Measurements from ENCODE around the gene LRRIQ3.

Gene LRRIQ3

DNA sequence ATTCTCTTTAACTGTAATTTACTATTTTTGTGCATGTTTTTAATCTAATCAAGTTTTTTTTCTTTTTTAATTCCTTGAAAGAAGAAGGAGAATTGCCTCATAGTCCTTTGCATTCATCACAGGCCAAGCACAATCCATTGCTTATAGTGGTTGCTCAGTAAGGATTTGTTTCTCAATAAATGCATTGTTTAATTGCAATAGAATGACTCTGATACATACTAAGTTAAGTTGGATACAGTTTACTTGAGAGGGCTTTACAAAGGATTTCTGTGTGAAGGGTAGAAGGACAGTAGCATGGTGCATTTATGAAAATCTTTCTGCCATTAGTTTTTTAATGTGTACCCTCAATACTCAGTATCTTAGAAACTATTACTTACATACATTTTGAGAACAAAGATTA lies 186.2 kb downstream of the LRRIQ3 start:
- no peak overlapping the region for H3K9ac ChIP-seq (ENCODE audit: low read depth in 1 of 2, low read length in 2 of 2)
- H3K4me3 ChIP-seq (ENCODE audit: low read length in 2 of 2): no peak overlapping the region
- H3K36me3 ChIP-seq (ENCODE audit: control insufficient read depth in 2 of 2, insufficient read depth in 2 of 2, low read length in 2 of 2): no peaks in the 10 kb centered on the region
- H3K27me3 ChIP-seq (ENCODE audit: control insufficient read depth in 2 of 2, insufficient read depth in 2 of 2, low read length in 2 of 2): no peaks in the 10 kb centered on the region
- H3K9me3 ChIP-seq (ENCODE audit: control insufficient read depth in 2 of 2, low read length in 2 of 2): no peaks in the 10 kb centered on the region
- no peaks in the 10 kb centered on the region for H3K4me1 ChIP-seq (ENCODE audit: control insufficient read depth in 2 of 2, insufficient read depth in 2 of 2, low read length in 2 of 2)
- no peak overlapping the region for H3K27ac ChIP-seq (ENCODE audit: low read depth in 2 of 2, low read length in 2 of 2)

DNA sequence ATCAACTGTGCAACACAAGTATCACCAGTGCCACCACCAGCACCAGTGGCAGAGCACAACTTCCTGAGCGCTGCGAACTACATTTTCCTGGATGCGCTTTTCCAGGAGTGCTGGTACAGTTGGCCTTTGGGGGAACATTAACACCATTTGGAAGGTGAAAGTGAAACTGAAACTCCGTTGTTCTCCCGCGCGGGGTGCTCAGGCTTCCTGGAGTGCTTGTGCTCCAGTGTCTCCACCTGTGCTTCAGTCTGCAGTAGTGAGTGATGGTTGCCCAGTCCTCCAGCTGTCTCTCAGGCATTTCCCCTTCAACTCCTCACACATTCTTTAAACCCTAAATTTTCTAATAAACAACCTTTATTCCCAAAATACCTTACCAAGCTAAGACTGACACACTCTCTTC lies 187.8 kb downstream of the LRRIQ3 start:
- no peaks in the 10 kb centered on the region for H3K36me3 ChIP-seq (ENCODE audit: control insufficient read depth in 2 of 2, insufficient read depth in 2 of 2, low read length in 2 of 2)
- H3K9me3 ChIP-seq (ENCODE audit: control insufficient read depth in 2 of 2, low read length in 2 of 2): no peaks in the 10 kb centered on the region
- peak overlapping the region; percentile 26 to 46 for H3K4me3 ChIP-seq (ENCODE audit: low read length in 2 of 2)
- no peaks in the 10 kb centered on the region for H3K4me1 ChIP-seq (ENCODE audit: control insufficient read depth in 2 of 2, insufficient read depth in 2 of 2, low read length in 2 of 2)
- H3K27ac ChIP-seq (ENCODE audit: low read depth in 2 of 2, low read length in 2 of 2): no peak overlapping the region
- no peaks in the 10 kb centered on the region for H3K27me3 ChIP-seq (ENCODE audit: control insufficient read depth in 2 of 2, insufficient read depth in 2 of 2, low read length in 2 of 2)
- no peak overlapping the region for H3K9ac ChIP-seq (ENCODE audit: low read depth in 1 of 2, low read length in 2 of 2)

DNA sequence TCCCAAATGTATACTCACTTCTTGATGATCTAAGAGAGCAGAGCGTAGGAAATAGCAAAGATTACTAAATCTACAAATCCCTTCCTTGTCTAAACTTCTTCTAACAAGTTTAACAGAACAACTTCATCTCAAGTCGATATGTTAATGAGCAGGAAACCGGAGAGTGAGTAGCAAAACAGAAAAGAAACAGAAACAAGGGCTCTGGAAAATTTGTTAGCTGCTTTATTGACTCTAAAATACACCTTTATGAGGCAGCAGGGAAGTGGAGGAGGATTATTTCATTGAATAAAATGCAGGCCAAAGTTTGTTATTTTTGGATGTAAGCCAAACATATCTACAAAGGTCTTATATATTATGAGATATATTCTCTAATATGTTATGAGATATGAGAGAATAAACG lies 192.4 kb downstream of the LRRIQ3 start:
- Histone ChIP-seq H3K4me1 (ENCODE audit: control insufficient read depth in 2 of 2, insufficient read depth in 2 of 2, low read length in 2 of 2) (no peaks in the 10 kb centered on the region), H3K27me3 (ENCODE audit: control insufficient read depth in 2 of 2, insufficient read depth in 2 of 2, low read length in 2 of 2) (no peaks in the 10 kb centered on the region), H3K9ac (ENCODE audit: low read depth in 1 of 2, low read length in 2 of 2) (no peak overlapping the region), H3K4me3 (ENCODE audit: low read length in 2 of 2) (no peak overlapping the region), H3K36me3 (ENCODE audit: control insufficient read depth in 2 of 2, insufficient read depth in 2 of 2, low read length in 2 of 2) (no peaks in the 10 kb centered on the region), H3K27ac (ENCODE audit: low read depth in 2 of 2, low read length in 2 of 2) (no peak overlapping the region), H3K9me3 (ENCODE audit: control insufficient read depth in 2 of 2, low read length in 2 of 2) (no peaks in the 10 kb centered on the region)

GRCh38 chr1:74003806-74004205 lies 194.2 kb downstream of the LRRIQ3 start:
- no peak overlapping the region for H3K27ac ChIP-seq (ENCODE audit: low read depth in 2 of 2, low read length in 2 of 2)
- H3K9ac ChIP-seq (ENCODE audit: low read depth in 1 of 2, low read length in 2 of 2): no peak overlapping the region
- no peaks in the 10 kb centered on the region for H3K4me1 ChIP-seq (ENCODE audit: control insufficient read depth in 2 of 2, insufficient read depth in 2 of 2, low read length in 2 of 2)
- no peak overlapping the region for H3K4me3 ChIP-seq (ENCODE audit: low read length in 2 of 2)
- no peaks in the 10 kb centered on the region for H3K9me3 ChIP-seq (ENCODE audit: control insufficient read depth in 2 of 2, low read length in 2 of 2)
- no peaks in the 10 kb centered on the region for H3K27me3 ChIP-seq (ENCODE audit: control insufficient read depth in 2 of 2, insufficient read depth in 2 of 2, low read length in 2 of 2)
- H3K36me3 ChIP-seq (ENCODE audit: control insufficient read depth in 2 of 2, insufficient read depth in 2 of 2, low read length in 2 of 2): no peaks in the 10 kb centered on the region

DNA sequence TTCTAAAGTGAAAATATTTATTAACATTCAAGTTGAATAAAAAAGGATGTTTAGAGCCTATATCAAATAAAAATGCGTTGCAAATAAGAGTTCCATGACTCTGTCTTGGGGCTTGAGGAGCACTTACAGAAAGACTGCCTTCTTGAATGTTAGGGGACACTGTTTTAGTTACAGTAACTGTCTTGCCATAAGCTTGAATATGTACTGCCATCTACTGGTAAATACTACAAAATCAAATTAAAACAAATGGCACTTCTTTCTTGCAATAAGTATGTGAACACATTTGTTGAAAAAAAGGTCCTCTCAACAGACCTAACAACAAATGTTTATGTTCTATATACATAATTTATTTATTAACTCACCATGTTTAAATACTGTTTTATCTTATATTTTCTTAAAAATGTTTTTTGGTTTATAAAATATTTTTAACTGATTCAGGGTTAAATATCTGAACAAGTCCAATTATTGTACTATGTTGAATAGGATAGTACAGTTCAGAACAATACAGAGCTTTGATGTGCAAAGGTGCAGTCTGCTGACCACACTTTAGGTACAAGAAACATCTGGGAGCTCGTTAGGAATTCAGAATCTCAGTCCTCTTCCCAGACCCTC lies 199.5 kb downstream of the LRRIQ3 start:
- Histone ChIP-seq H3K36me3 (ENCODE audit: control insufficient read depth in 2 of 2, insufficient read depth in 2 of 2, low read length in 2 of 2) (no peaks in the 10 kb centered on the region), H3K4me1 (ENCODE audit: control insufficient read depth in 2 of 2, insufficient read depth in 2 of 2, low read length in 2 of 2) (no peaks in the 10 kb centered on the region), H3K27me3 (ENCODE audit: control insufficient read depth in 2 of 2, insufficient read depth in 2 of 2, low read length in 2 of 2) (no peaks in the 10 kb centered on the region), H3K4me3 (ENCODE audit: low read length in 2 of 2) (no peak overlapping the region), H3K9ac (ENCODE audit: low read depth in 1 of 2, low read length in 2 of 2) (no peak overlapping the region), H3K9me3 (ENCODE audit: control insufficient read depth in 2 of 2, low read length in 2 of 2) (no peaks in the 10 kb centered on the region), H3K27ac (ENCODE audit: low read depth in 2 of 2, low read length in 2 of 2) (no peak overlapping the region)

DNA sequence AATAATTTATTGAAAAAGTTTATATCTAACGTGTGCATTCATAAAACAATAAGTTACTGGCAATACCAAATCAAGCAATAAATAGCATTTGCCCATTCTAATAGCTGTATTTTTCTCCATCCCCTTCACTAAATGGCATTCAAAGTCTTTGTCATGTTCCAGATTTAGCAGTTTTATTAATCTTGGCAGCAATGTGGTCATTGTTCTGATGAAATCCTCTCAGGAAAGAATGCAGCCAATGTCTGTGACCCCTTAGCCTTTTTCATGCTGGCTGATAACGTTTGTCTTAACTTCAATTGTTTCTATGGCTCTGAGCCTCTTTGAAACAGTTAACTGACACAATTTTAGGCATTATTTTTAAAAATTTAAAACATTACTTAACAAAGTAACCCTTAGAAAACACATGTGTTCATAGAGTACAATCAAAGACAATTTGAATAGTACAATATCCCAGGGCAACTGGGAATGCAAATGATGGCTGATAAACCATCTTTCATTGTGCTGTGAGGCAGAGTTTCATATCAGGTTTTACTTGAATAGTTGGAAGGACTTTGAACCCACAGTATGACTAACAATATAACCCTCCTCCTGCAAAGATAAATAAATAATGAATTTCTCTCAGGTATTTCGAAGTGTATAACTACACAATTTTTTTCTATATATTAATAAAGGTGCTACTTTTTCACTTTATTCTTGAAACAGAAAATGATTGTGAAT lies 217.5 kb downstream of the LRRIQ3 start:
- Histone ChIP-seq H3K4me3 (ENCODE audit: low read length in 2 of 2) (no peak overlapping the region), H3K9ac (ENCODE audit: low read depth in 1 of 2, low read length in 2 of 2) (no peak overlapping the region), H3K4me1 (ENCODE audit: control insufficient read depth in 2 of 2, insufficient read depth in 2 of 2, low read length in 2 of 2) (no peaks in the 10 kb centered on the region), H3K9me3 (ENCODE audit: control insufficient read depth in 2 of 2, low read length in 2 of 2) (no peaks in the 10 kb centered on the region), H3K27ac (ENCODE audit: low read depth in 2 of 2, low read length in 2 of 2) (no peak overlapping the region), H3K27me3 (ENCODE audit: control insufficient read depth in 2 of 2, insufficient read depth in 2 of 2, low read length in 2 of 2) (no peaks in the 10 kb centered on the region), H3K36me3 (ENCODE audit: control insufficient read depth in 2 of 2, insufficient read depth in 2 of 2, low read length in 2 of 2) (no peaks in the 10 kb centered on the region)

DNA sequence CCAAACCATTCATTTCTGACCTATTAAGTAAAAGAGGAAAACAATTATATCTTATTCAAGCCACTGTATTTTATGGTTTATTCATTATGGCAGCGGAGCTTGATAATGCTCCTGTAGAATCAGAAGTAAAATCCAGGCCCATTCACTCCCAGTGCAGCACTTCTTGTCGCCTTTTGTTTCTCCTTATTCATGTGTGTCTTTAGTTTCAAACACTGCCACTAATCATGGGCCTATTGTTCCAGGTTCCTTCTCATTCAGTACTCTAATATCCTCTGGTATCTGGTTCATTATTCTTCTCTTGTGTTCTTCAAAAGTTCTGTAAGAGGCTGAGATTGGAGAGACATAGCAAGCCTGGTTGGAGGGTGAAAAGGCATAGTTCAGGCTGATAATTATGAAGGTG lies 218.3 kb downstream of the LRRIQ3 start:
- no peaks in the 10 kb centered on the region for H3K4me1 ChIP-seq (ENCODE audit: control insufficient read depth in 2 of 2, insufficient read depth in 2 of 2, low read length in 2 of 2)
- H3K9ac ChIP-seq (ENCODE audit: low read depth in 1 of 2, low read length in 2 of 2): no peak overlapping the region
- H3K27ac ChIP-seq (ENCODE audit: low read depth in 2 of 2, low read length in 2 of 2): no peak overlapping the region
- no peak overlapping the region for H3K4me3 ChIP-seq (ENCODE audit: low read length in 2 of 2)
- H3K36me3 ChIP-seq (ENCODE audit: control insufficient read depth in 2 of 2, insufficient read depth in 2 of 2, low read length in 2 of 2): no peaks in the 10 kb centered on the region
- H3K27me3 ChIP-seq (ENCODE audit: control insufficient read depth in 2 of 2, insufficient read depth in 2 of 2, low read length in 2 of 2): no peaks in the 10 kb centered on the region
- H3K9me3 ChIP-seq (ENCODE audit: control insufficient read depth in 2 of 2, low read length in 2 of 2): no peaks in the 10 kb centered on the region

DNA sequence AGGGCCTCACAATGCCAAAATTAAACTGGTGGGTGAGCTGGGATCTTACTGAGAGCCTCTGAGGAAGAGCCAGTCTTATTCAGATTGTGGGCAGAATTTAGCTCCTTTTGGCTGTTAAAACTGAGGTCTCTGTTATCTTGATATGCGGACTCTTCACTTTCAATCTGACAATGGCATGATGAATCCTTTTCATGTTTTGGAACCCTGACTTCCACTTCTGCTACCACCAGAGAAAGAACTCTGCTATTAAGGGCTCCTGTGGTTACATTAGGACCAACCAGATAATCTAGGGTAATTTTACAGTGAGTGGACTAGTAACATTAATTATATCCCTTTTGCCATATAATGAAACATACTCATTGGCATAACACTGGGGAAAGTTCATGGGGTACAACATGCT lies 219.0 kb downstream of the LRRIQ3 start:
- Histone ChIP-seq H3K4me1 (ENCODE audit: control insufficient read depth in 2 of 2, insufficient read depth in 2 of 2, low read length in 2 of 2) (no peaks in the 10 kb centered on the region), H3K4me3 (ENCODE audit: low read length in 2 of 2) (no peak overlapping the region), H3K9me3 (ENCODE audit: control insufficient read depth in 2 of 2, low read length in 2 of 2) (no peaks in the 10 kb centered on the region), H3K36me3 (ENCODE audit: control insufficient read depth in 2 of 2, insufficient read depth in 2 of 2, low read length in 2 of 2) (no peaks in the 10 kb centered on the region), H3K27ac (ENCODE audit: low read depth in 2 of 2, low read length in 2 of 2) (no peak overlapping the region), H3K9ac (ENCODE audit: low read depth in 1 of 2, low read length in 2 of 2) (no peak overlapping the region), H3K27me3 (ENCODE audit: control insufficient read depth in 2 of 2, insufficient read depth in 2 of 2, low read length in 2 of 2) (no peaks in the 10 kb centered on the region)
